Gastroesophageal sphincter (tissue), 4 donors: ENCODE results near the gene FNDC3B. TPM values are rescaled to one million over a fixed set of nuclear protein-coding genes. Genes with fewer than 3 reads are reported as not detected.

Experiments used
- ATAC-seq: fragments of 150-250 bp; one replicate; pipeline ENCODE4 v1.9.1; 2016; ENCODE audit warnings: mild to moderate bottlenecking, moderate library complexity
- H3K27ac ChIP-seq, 4 donors: fragments of 200-600 bp; sonication (generic) in 3 of 4; 1 replicate in 3 of 4; 2 replicates in 1 of 4; pipeline ENCODE4 v1.5.1; 2016 to 2019
- H3K27me3 ChIP-seq: fragments of 200-600 bp; sonication (generic); one replicate; pipeline ENCODE4 v1.5.1; 2019
- H3K36me3 ChIP-seq, 2 donors: fragments of 200-600 bp; sonication (generic); one replicate each; pipeline ENCODE4 v1.5.1; 2019; ENCODE audit warnings: control low read depth in 1 of 2
- H3K4me1 ChIP-seq, 3 donors: fragments of 200-600 bp; sonication (generic); 1 replicate in 2 of 3; 2 replicates in 1 of 3; pipeline ENCODE4 v1.5.1; 2016 to 2019; ENCODE audit warnings: control low read depth in 2 of 3
- H3K4me3 ChIP-seq, 2 donors: fragments of 200-600 bp; sonication (generic); one replicate each; pipeline ENCODE4 v1.5.1; 2019; ENCODE audit warnings: mild to moderate bottlenecking in 1 of 2, moderate library complexity in 1 of 2
- H3K9me3 ChIP-seq, 3 donors: fragments of 200-600 bp; sonication (generic); one replicate each; pipeline ENCODE4 v1.5.1; 2017 to 2019; ENCODE audit warnings: control low read depth in 2 of 3
- CTCF ChIP-seq, 4 experiments: fragments of 200-600 bp in 2 of 4; fragments of 450-650 bp in 2 of 4; sonication (generic) in 1 of 4; IDR thresholded peaks; one replicate each; pipeline ENCODE4 v1.5.1; 2017 to 2019; ENCODE audit warnings: antibody characterized with exemption in 4 of 4, mild to moderate bottlenecking in 2 of 4, moderate library complexity in 2 of 4
- EP300 ChIP-seq: sonication (generic); formaldehyde crosslinking; IDR thresholded peaks from one replicate; pipeline ENCODE4 v1.6.1; 2017; ENCODE audit warnings: antibody characterized with exemption, mild to moderate bottlenecking
- POLR2A ChIP-seq, 2 donors: fragments of 450-650 bp; IDR thresholded peaks; one replicate each; pipeline ENCODE4 v1.6.1; 2017; ENCODE audit warnings: antibody characterized with exemption in 2 of 2, mild to moderate bottlenecking in 2 of 2, moderate library complexity in 1 of 2
- POLR2AphosphoS5 ChIP-seq: sonication (generic); formaldehyde crosslinking; IDR thresholded peaks from one replicate; pipeline ENCODE4 v1.6.1; 2017; ENCODE audit warnings: antibody characterized with exemption
- WGBS, 2 donors: methylation state at CpG; one replicate each; pipeline ENCODE4 v1.1.5; 2018; ENCODE audit warnings: low coverage in 1 of 2; 5-methylcytosine and 5-hydroxymethylcytosine counted together
- total RNA-seq, 4 donors: library from RNA; depleted of rRNA; stranded (reverse); fragments of >200 nt; gene quantifications; one replicate each; pipeline ENCODE4 v1.1.0, GENCODE V29; 2016

The FNDC3B gene
- total RNA-seq, 4 donors from 2014 or later: 53.1 to 97.2 (median 70.8) TPM

GRCh38 chr3:172132721-172133311 lies 93.4 kb downstream of the FNDC3B start:
- no peaks in the 10 kb centered on the region for H3K27me3 ChIP-seq
- no peak overlapping the region for H3K27ac ChIP-seq
- no peaks in the 10 kb centered on the region for H3K9me3 ChIP-seq
- H3K36me3 ChIP-seq: no peaks in the 10 kb centered on the region
- ATAC-seq: no peak
- peaks cover 17 to 77% (median 19%) of the 10 kb centered on the region in 3 donors for H3K4me1 ChIP-seq
- WGBS, 2 donors: 74 to 93% methylated on average over 3 of the region's 3 CpGs
- no peak for TF ChIP-seq EP300
- TF ChIP-seq POLR2A (IDR thresholded peaks at IDR 0.05): no peak
- TF ChIP-seq CTCF (IDR thresholded peaks at IDR 0.05): no peak
- TF ChIP-seq POLR2AphosphoS5: no peak
- no peak overlapping the region for H3K4me3 ChIP-seq

GRCh38 chr3:172133838-172134237 lies 94.5 kb downstream of the FNDC3B start:
- H3K9me3 ChIP-seq: no peaks in the 10 kb centered on the region
- no peak for ATAC-seq
- H3K27ac ChIP-seq: no peak overlapping the region
- no peaks in the 10 kb centered on the region for H3K36me3 ChIP-seq
- peaks cover 18 to 77% (median 26%) of the 10 kb centered on the region in 3 donors for H3K4me1 ChIP-seq
- no peaks in the 10 kb centered on the region for H3K27me3 ChIP-seq
- no peak for TF ChIP-seq POLR2AphosphoS5
- no peak for TF ChIP-seq CTCF (IDR thresholded peaks at IDR 0.05)
- no peak for TF ChIP-seq POLR2A (IDR thresholded peaks at IDR 0.05)
- no peak for TF ChIP-seq EP300
- H3K4me3 ChIP-seq: no peak overlapping the region
- WGBS, 2 donors: 91 to 93% methylated on average over 2 to 4 of the region's 4 CpGs

- H3K36me3 ChIP-seq: no peaks in the 10 kb centered on the region
- H3K9me3 ChIP-seq: no peaks in the 10 kb centered on the region
- TF ChIP-seq CTCF (IDR thresholded peaks at IDR 0.05) (no peak), POLR2A (IDR thresholded peaks at IDR 0.05) (no peak), EP300 (no peak), POLR2AphosphoS5 (no peak)
- no peaks in the 10 kb centered on the region for H3K27me3 ChIP-seq
- H3K27ac ChIP-seq: no peak overlapping the region
- WGBS, 2 donors: 73 to 90% methylated on average over 2 of the region's 2 CpGs
- peaks cover 19 to 77% (median 29%) of the 10 kb centered on the region in 3 donors for H3K4me1 ChIP-seq
- ATAC-seq: no peak
- H3K4me3 ChIP-seq: no peak overlapping the region
Measured at GRCh38 chr3:172134352-172134751, 95.0 kb downstream of the FNDC3B start.

- H3K4me3 ChIP-seq: no peak overlapping the region
- no peak for TF ChIP-seq POLR2AphosphoS5
- no peak for TF ChIP-seq CTCF (IDR thresholded peaks at IDR 0.05)
- no peak for TF ChIP-seq EP300
- TF ChIP-seq POLR2A (IDR thresholded peaks at IDR 0.05): no peak
- WGBS, 2 donors: 80 to 100% methylated on average over 1 of the region's 1 CpG
- H3K27ac ChIP-seq: peak overlapping the region in 1 of 4 donors; percentile 5
- H3K36me3 ChIP-seq: no peaks in the 10 kb centered on the region
- H3K4me1 ChIP-seq: peaks cover 26 to 79% (median 28%) of the 10 kb centered on the region in 3 donors
- no peak for ATAC-seq
- H3K27me3 ChIP-seq: no peaks in the 10 kb centered on the region
- no peaks in the 10 kb centered on the region for H3K9me3 ChIP-seq
Measured at GRCh38 chr3:172135185-172135584, 95.8 kb downstream of the FNDC3B start.

GRCh38 chr3:172135820-172136219 lies 96.4 kb downstream of the FNDC3B start:
- Histone ChIP-seq H3K27me3 (no peaks in the 10 kb centered on the region), H3K9me3 (no peaks in the 10 kb centered on the region), H3K36me3 (no peaks in the 10 kb centered on the region), H3K4me1 (peaks cover 26 to 79% (median 31%) of the 10 kb centered on the region in 3 donors), H3K4me3 (no peak overlapping the region), H3K27ac (peak overlapping the region in 3 of 4 donors; percentile 5 to 46 (median 25))
- WGBS, 2 donors: 75 to 92% methylated on average over 2 of the region's 2 CpGs
- peak; percentile 19 for ATAC-seq
- TF ChIP-seq CTCF (IDR thresholded peaks at IDR 0.05) (no peak), EP300 (no peak), POLR2AphosphoS5 (no peak), POLR2A (IDR thresholded peaks at IDR 0.05) (no peak)
